Activated CD4-positive, alpha-beta memory T cell treated with anti-CD3 and anti-CD28 coated beads, Interleukin-2, amount 10 ng/mL, durations not matched to agents 7 days and 5 days (primary cell): Measurements from ENCODE around the gene PLIN5. TPM values are rescaled to one million over a fixed set of nuclear protein-coding genes. Genes with fewer than 3 reads are reported as not detected.
"Not testable (repeated sequence)": the region's sequence is repeated elsewhere in the genome, so short reads cannot be mapped to it uniquely, and the experiment has no call there.

ENCODE experiments used
- CTCF ChIA-PET: fragments of 350-600 bp; sonication (Branson Sonifier 250); formaldehyde crosslinking; loops from one replicate; lab custom pipeline; 2021; ENCODE audit warnings: antibody characterized with exemption, inconsistent platforms; lab: Charles Lee
- POLR2A ChIA-PET: fragments of 350-600 bp; sonication (Branson Sonifier 250); formaldehyde crosslinking; loops from one replicate; lab custom pipeline; 2021; ENCODE audit warnings: antibody characterized with exemption; lab: Charles Lee
- DNase-seq: peaks from one replicate; pipeline ENCODE4 v3.0.0-alpha.2; 2020
- H3K27ac Mint-ChIP-seq: one replicate; pipeline ENCODE4 v1.8.0; 2021; ENCODE audit warnings: mild to moderate bottlenecking, mixed read lengths
- H3K27me3 Mint-ChIP-seq: one replicate; pipeline ENCODE4 v1.8.0; 2021; ENCODE audit warnings: mixed read lengths
- H3K36me3 Mint-ChIP-seq: one replicate; pipeline ENCODE4 v1.8.0; 2021; ENCODE audit warnings: low read depth, mixed read lengths
- H3K4me1 Mint-ChIP-seq: one replicate; pipeline ENCODE4 v1.8.0; 2021; ENCODE audit warnings: mixed read lengths
- H3K4me3 Mint-ChIP-seq: one replicate; pipeline ENCODE4 v1.8.0; 2021; ENCODE audit warnings: mild to moderate bottlenecking, mixed read lengths
- H3K9me3 Mint-ChIP-seq: one replicate; pipeline ENCODE4 v1.8.0; 2021; ENCODE audit warnings: mixed read lengths
- total RNA-seq, 2 experiments: library from RNA; stranded (reverse); gene quantifications; one replicate each; pipeline ENCODE4 v1.2.3, GENCODE V29; 2021

Gene PLIN5
- total RNA-seq, 2 experiments from 2014 or later: not detected

GRCh38 chr19:4576016-4576933, 41.3 kb upstream of the PLIN5 start:
- H3K27me3 Mint-ChIP-seq: peaks cover 22% of the 10 kb centered on the region
- H3K36me3 Mint-ChIP-seq: no peaks in the 10 kb centered on the region
- no peaks in the 10 kb centered on the region for H3K4me1 Mint-ChIP-seq
- peak; percentile 73 for DNase-seq
- H3K9me3 Mint-ChIP-seq: no peaks in the 10 kb centered on the region
- POLR2A ChIA-PET: no interaction called here
- CTCF ChIA-PET: interaction anchor here (0.6 to 3.1 kb wide), 9 partner anchors 10 to 69 kb away, joined by 3 to 20 read pairs (median 5); no protein-coding TSS in a partner anchor
- no peak overlapping the region for H3K27ac Mint-ChIP-seq
- H3K4me3 Mint-ChIP-seq: no peak overlapping the region

- Mint-ChIP-seq H3K9me3 (no peaks in the 10 kb centered on the region), H3K4me1 (no peaks in the 10 kb centered on the region), H3K36me3 (no peaks in the 10 kb centered on the region), H3K4me3 (no peak overlapping the region), H3K27ac (no peak overlapping the region), H3K27me3 (peaks cover 22% of the 10 kb centered on the region)
- no peak for DNase-seq
- ChIA-PET POLR2A (no interaction called here), CTCF (interaction anchor here (1.3 to 3.1 kb wide), 8 partner anchors 14 to 62 kb away, joined by 4 to 20 read pairs (median 8); no protein-coding TSS in a partner anchor)
These were observed 40.4 kb upstream of the PLIN5 start for GRCh38 chr19:4575267-4576015.

DNA sequence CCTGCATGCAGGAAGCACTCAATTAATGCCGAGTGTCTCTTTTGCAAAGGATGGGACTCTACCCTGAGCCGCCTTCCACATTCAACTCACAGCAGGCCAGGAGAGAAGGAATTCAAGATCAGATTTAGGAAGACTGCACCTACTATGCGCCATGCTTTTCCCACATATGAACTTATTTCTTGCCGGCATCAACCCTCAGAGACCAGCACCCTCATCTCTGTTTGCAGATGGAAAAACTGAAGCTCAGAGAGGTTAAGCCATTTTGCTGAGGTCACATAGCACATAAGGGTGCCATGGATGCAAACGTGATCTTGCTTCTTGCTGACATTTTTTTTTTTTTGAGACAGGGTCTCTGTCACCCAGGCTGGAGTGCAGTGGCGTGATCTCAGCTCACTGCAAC, 38.7 kb upstream of the PLIN5 start:
- POLR2A ChIA-PET: no interaction called here

GRCh38 chr19:4571305-4571917, 36.4 kb upstream of the PLIN5 start:
- CTCF ChIA-PET: interaction anchor here (1.5 kb wide), 1 partner anchor 63 kb away, joined by 4 read pairs; no protein-coding TSS in a partner anchor
- POLR2A ChIA-PET: no interaction called here
- no peak for DNase-seq
- no peak overlapping the region for H3K4me3 Mint-ChIP-seq
- H3K27me3 Mint-ChIP-seq: peaks cover 8% of the 10 kb centered on the region
- H3K36me3 Mint-ChIP-seq: no peaks in the 10 kb centered on the region
- H3K27ac Mint-ChIP-seq: no peak overlapping the region
- no peaks in the 10 kb centered on the region for H3K4me1 Mint-ChIP-seq
- H3K9me3 Mint-ChIP-seq: no peaks in the 10 kb centered on the region

More for the DNA sequence above, 38.7 kb upstream of the PLIN5 start:
- CTCF ChIA-PET: interaction anchor here (0.7 to 2.6 kb wide), 4 partner anchors 49 to 63 kb away, joined by 4 to 13 read pairs (median 6); no protein-coding TSS in a partner anchor
- Mint-ChIP-seq H3K27me3 (peaks cover 11% of the 10 kb centered on the region), H3K4me1 (no peaks in the 10 kb centered on the region), H3K27ac (no peak overlapping the region), H3K36me3 (no peaks in the 10 kb centered on the region), H3K4me3 (no peak overlapping the region), H3K9me3 (no peaks in the 10 kb centered on the region)
- DNase-seq: no peak

GRCh38 chr19:4570916-4571304, 35.9 kb upstream of the PLIN5 start:
- Mint-ChIP-seq H3K27me3 (peaks cover 3% of the 10 kb centered on the region), H3K4me1 (no peaks in the 10 kb centered on the region), H3K9me3 (no peaks in the 10 kb centered on the region), H3K36me3 (no peaks in the 10 kb centered on the region), H3K4me3 (no peak overlapping the region), H3K27ac (no peak overlapping the region)
- CTCF ChIA-PET: interaction anchor here (1.5 to 4.8 kb wide), 2 partner anchors 63 to 66 kb away, joined by 4 to 29 read pairs; no protein-coding TSS in a partner anchor
- POLR2A ChIA-PET: no interaction called here
- DNase-seq: no peak

DNA sequence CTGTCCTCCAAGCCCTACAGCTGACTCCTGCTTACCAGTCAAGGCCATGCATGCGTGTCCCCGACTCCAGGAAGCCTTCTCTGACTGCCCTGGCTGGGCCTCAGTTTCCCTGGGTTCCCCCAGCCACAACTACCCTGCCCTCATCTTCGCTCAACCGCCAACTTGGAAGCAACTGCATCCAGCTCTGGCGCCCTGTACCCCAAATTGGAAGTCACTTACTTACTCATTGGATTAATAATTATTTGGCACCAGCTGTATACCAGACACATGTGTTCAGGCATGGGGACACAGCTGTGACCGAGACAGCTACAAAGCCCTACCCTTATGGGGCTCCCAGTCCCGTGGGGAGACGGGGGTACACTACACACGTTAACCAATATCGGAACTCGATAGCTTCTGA, 35.4 kb upstream of the PLIN5 start:
- Mint-ChIP-seq H3K27ac (no peak overlapping the region), H3K36me3 (no peaks in the 10 kb centered on the region), H3K27me3 (peaks cover 2% of the 10 kb centered on the region), H3K4me3 (no peak overlapping the region), H3K4me1 (no peaks in the 10 kb centered on the region), H3K9me3 (no peaks in the 10 kb centered on the region)
- ChIA-PET CTCF (interaction anchor here (1.5 to 4.8 kb wide), 2 partner anchors 64 to 67 kb away, joined by 4 to 29 read pairs; no protein-coding TSS in a partner anchor), POLR2A (no interaction called here)
- no peak for DNase-seq

- H3K4me1 Mint-ChIP-seq: no peaks in the 10 kb centered on the region
- DNase-seq: no peak
- no peaks in the 10 kb centered on the region for H3K36me3 Mint-ChIP-seq
- no peak overlapping the region for H3K4me3 Mint-ChIP-seq
- ChIA-PET POLR2A (no interaction called here), CTCF (interaction anchor here (0.6 to 4.8 kb wide), 5 partner anchors 9 to 926 kb away, joined by 3 to 29 read pairs (median 3); partner anchors contain the start of gene SEMA6B)
- no peak overlapping the region for H3K27ac Mint-ChIP-seq
- H3K9me3 Mint-ChIP-seq: no peaks in the 10 kb centered on the region
- H3K27me3 Mint-ChIP-seq: no peaks in the 10 kb centered on the region
These were observed 33.9 kb upstream of the PLIN5 start for GRCh38 chr19:4568886-4569285.

GRCh38 chr19:4567584-4568071, 32.6 kb upstream of the PLIN5 start:
- Mint-ChIP-seq H3K4me3 (no peak overlapping the region), H3K4me1 (no peaks in the 10 kb centered on the region), H3K36me3 (no peaks in the 10 kb centered on the region), H3K27me3 (no peaks in the 10 kb centered on the region), H3K9me3 (no peaks in the 10 kb centered on the region), H3K27ac (no peak overlapping the region)
- DNase-seq: peak; percentile 67
- ChIA-PET CTCF (interaction anchor here (0.8 to 4.8 kb wide), 7 partner anchors 8 to 222 kb away, joined by 3 to 29 read pairs (median 4); partner anchors contain the start of gene SEMA6B), POLR2A (interaction anchor here (1.0 kb wide), 1 partner anchor 96 kb away, joined by 3 read pairs; no protein-coding TSS in a partner anchor)

GRCh38 chr19:4566402-4567051, 31.5 kb upstream of the PLIN5 start:
- Mint-ChIP-seq H3K4me3 (no peak overlapping the region), H3K36me3 (no peaks in the 10 kb centered on the region), H3K27me3 (no peaks in the 10 kb centered on the region), H3K9me3 (no peaks in the 10 kb centered on the region), H3K4me1 (no peaks in the 10 kb centered on the region), H3K27ac (no peak overlapping the region)
- no peak for DNase-seq
- POLR2A ChIA-PET: interaction anchor here (1.3 kb wide), 1 partner anchor 70 kb away, joined by 3 read pairs; no protein-coding TSS in a partner anchor
- CTCF ChIA-PET: interaction anchor here (0.6 to 4.8 kb wide), 7 partner anchors 10 to 257 kb away, joined by 3 to 29 read pairs (median 4); partner anchors contain the start of gene FEM1A

DNA sequence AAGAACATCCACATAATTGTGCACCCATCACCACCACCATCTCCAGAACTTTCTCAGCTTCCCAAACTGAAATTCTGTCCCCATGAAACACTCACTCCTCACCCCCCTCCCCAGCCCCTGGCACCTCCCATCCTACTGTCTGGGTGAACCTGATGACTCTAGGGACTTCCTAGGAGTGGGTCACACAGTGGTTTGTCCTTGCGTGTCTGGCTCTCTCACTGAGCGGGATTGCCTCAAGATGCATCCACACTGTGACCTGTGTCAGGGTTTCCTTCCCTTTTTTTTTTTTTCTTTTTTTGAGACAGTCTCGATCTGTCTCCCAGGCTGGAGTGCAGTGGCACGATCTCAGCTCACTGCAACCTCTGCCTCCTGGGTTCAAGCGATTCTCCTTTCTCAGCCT, 28.5 kb upstream of the PLIN5 start:
- DNase-seq, H3K27me3 Mint-ChIP-seq, H3K36me3 Mint-ChIP-seq, H3K4me3 Mint-ChIP-seq, H3K27ac Mint-ChIP-seq, POLR2A ChIA-PET, H3K4me1 Mint-ChIP-seq, H3K9me3 Mint-ChIP-seq: not testable (repeated sequence)
- CTCF ChIA-PET: interaction anchor here (0.7 kb wide), 2 partner anchors 39 to 360 kb away, joined by 3 read pairs; no protein-coding TSS in a partner anchor

DNA sequence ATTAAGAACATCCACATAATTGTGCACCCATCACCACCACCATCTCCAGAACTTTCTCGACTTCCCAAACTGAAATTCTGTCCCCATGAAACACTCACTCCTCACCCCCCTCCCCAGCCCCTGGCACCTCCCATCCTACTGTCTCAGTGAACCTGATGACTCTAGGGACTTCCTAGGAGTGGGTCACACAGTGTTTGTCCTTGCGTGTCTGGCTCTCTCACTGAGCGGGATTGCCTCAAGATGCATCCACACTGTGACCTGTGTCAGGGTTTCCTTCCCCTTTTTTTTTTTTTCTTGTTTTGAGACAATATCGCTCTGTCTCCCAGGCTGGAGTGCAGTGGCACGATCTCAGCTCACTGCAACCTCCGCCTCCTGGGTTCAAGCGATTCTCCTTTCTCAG, 27.1 kb upstream of the PLIN5 start:
- H3K4me3 Mint-ChIP-seq, CTCF ChIA-PET, H3K9me3 Mint-ChIP-seq, H3K27me3 Mint-ChIP-seq, H3K27ac Mint-ChIP-seq, DNase-seq, H3K4me1 Mint-ChIP-seq, POLR2A ChIA-PET, H3K36me3 Mint-ChIP-seq: not testable (repeated sequence)

DNA sequence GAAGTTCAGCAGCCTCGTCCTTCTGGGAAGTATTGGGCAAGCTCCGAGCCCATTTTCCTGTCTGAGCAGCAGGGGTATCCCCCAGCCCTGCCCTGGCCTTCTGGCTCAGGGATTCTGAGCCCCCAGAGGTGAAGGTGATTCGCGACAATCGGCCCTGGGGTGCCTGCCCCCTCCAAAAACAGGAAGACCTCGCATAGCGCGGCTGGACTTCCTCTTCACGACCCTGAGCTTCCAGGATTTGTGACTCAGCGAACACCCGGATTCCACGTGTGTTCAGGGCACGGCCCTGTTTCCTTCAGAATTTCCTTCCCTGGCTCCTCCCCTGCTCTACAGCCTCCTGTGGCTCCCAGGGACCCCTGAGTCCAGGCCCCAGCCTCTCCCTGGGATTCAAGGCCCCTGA, 24.5 kb upstream of the PLIN5 start, which contains the start of gene SEMA6B:
Gene SEMA6B (minus strand): TSS at position 116 of the 400 bp plus-strand sequence. CDS start 1,227 bp downstream, outside the sequence.
- H3K36me3 Mint-ChIP-seq: no peaks in the 10 kb centered on the region
- ChIA-PET POLR2A (no interaction called here), CTCF (interaction anchor here (0.6 to 1.8 kb wide), 5 partner anchors 8 to 293 kb away, joined by 3 to 5 read pairs (median 4); no protein-coding TSS in a partner anchor)
- peaks cover 1% of the 10 kb centered on the region for H3K4me1 Mint-ChIP-seq
- no peak within 1 kb of the TSS for H3K27ac Mint-ChIP-seq
- DNase-seq: no peak
- H3K9me3 Mint-ChIP-seq: no peaks in the 10 kb centered on the region
- no peak within 1 kb of the TSS for H3K4me3 Mint-ChIP-seq
- no peaks in the 10 kb centered on the region for H3K27me3 Mint-ChIP-seq
